ENCODE results near the gene ANTXR1. TPM values are rescaled to one million over a fixed set of nuclear protein-coding genes. Genes with fewer than 3 reads are reported as not detected.

ANTXR1 gene
- total RNA-seq, 1 experiment from 2014 or later = 48.3 TPM

- no TSS peak for BruUV-seq (replicated peaks)
Measured at GRCh38 chr2:69200107-69200520, 187.1 kb downstream of the ANTXR1 start.

GRCh38 chr2:69201259-69201658, 188.3 kb downstream of the ANTXR1 start:
- no peaks in the 10 kb centered on the region for H4K20me1 ChIP-seq (ENCODE audit: insufficient read depth)
- ChIA-PET CTCF (no interaction called here), POLR2A (ENCODE audit: unreplicated experiment) (no interaction called here)
- no peak overlapping the region for H3K27ac ChIP-seq
- intact Hi-C loops (cut with micrococcal nuclease; ENCODE audit: unreplicated experiment) = no loop called here
- no peaks in the 10 kb centered on the region for H3K27me3 ChIP-seq (ENCODE audit: insufficient read depth, low read depth)
- no peak overlapping the region for H3K4me3 ChIP-seq
- H3K36me3 ChIP-seq (ENCODE audit: low read depth) = no peaks in the 10 kb centered on the region
- no peaks in the 10 kb centered on the region for H3K4me1 ChIP-seq (replicated peaks; ENCODE audit: insufficient read depth)
- no peak for DNase-seq
- no TSS peak for BruUV-seq (replicated peaks)
- no peaks in the 10 kb centered on the region for H3K9me2 ChIP-seq (ENCODE audit: insufficient read depth)
- no peaks in the 10 kb centered on the region for H3F3A ChIP-seq (ENCODE audit: insufficient read depth, low read depth)
- no peak overlapping the region for H2AFZ ChIP-seq
- H3K9me3 ChIP-seq (ENCODE audit: insufficient read depth, low read depth) = no peaks in the 10 kb centered on the region
- no peaks in the 10 kb centered on the region for H3K79me2 ChIP-seq (ENCODE audit: low read depth)
- TF ChIP-seq CTCF (conservative IDR thresholded peaks at IDR 0.05) = no peak
- TF ChIP-seq EZH2 (IDR thresholded peaks at IDR 0.05; ENCODE audit: low read depth) = no peak
- H3K4me2 ChIP-seq = no peak overlapping the region

More at GRCh38 chr2:69200107-69200520, 187.1 kb downstream of the ANTXR1 start:
- Histone ChIP-seq H3K4me3 (no peak overlapping the region), H3K79me2 (ENCODE audit: low read depth) (no peaks in the 10 kb centered on the region), H3K9me3 (ENCODE audit: insufficient read depth, low read depth) (no peaks in the 10 kb centered on the region), H3K27ac (no peak overlapping the region), H3K9me2 (ENCODE audit: insufficient read depth) (no peaks in the 10 kb centered on the region), H3K27me3 (ENCODE audit: insufficient read depth, low read depth) (no peaks in the 10 kb centered on the region), H3F3A (ENCODE audit: insufficient read depth, low read depth) (no peaks in the 10 kb centered on the region), H3K4me1 (replicated peaks; ENCODE audit: insufficient read depth) (no peaks in the 10 kb centered on the region), H4K20me1 (ENCODE audit: insufficient read depth) (no peaks in the 10 kb centered on the region), H2AFZ (no peak overlapping the region), H3K4me2 (no peak overlapping the region), H3K36me3 (ENCODE audit: low read depth) (no peaks in the 10 kb centered on the region)
- TF ChIP-seq EZH2 (IDR thresholded peaks at IDR 0.05; ENCODE audit: low read depth) (no peak), CTCF (conservative IDR thresholded peaks at IDR 0.05) (no peak)
- intact Hi-C loops (cut with micrococcal nuclease; ENCODE audit: unreplicated experiment) = no loop called here
- POLR2A ChIA-PET (ENCODE audit: unreplicated experiment) = no interaction called here
- CTCF ChIA-PET = no interaction called here
- DNase-seq = no peak

GRCh38 chr2:69202327-69202726, 189.3 kb downstream of the ANTXR1 start:
- Histone ChIP-seq H3K4me2 (no peak overlapping the region), H3K9me3 (ENCODE audit: insufficient read depth, low read depth) (no peaks in the 10 kb centered on the region), H3K4me3 (no peak overlapping the region), H3K79me2 (ENCODE audit: low read depth) (no peaks in the 10 kb centered on the region), H3F3A (ENCODE audit: insufficient read depth, low read depth) (no peaks in the 10 kb centered on the region), H3K36me3 (ENCODE audit: low read depth) (no peaks in the 10 kb centered on the region), H3K27ac (no peak overlapping the region), H2AFZ (no peak overlapping the region), H4K20me1 (ENCODE audit: insufficient read depth) (no peaks in the 10 kb centered on the region), H3K4me1 (replicated peaks; ENCODE audit: insufficient read depth) (no peaks in the 10 kb centered on the region), H3K9me2 (ENCODE audit: insufficient read depth) (no peaks in the 10 kb centered on the region), H3K27me3 (ENCODE audit: insufficient read depth, low read depth) (no peaks in the 10 kb centered on the region)
- intact Hi-C loops (cut with micrococcal nuclease; ENCODE audit: unreplicated experiment) = no loop called here
- DNase-seq = no peak
- TF ChIP-seq EZH2 (IDR thresholded peaks at IDR 0.05; ENCODE audit: low read depth) (no peak), CTCF (conservative IDR thresholded peaks at IDR 0.05) (no peak)
- no TSS peak for BruUV-seq (replicated peaks)
- ChIA-PET CTCF (no interaction called here), POLR2A (ENCODE audit: unreplicated experiment) (no interaction called here)
